H54 (cell line): ENCODE measurements around the gene PCK1.

Source experiments
- DNase-seq: peaks from one replicate; pipeline ENCODE4 v3.0.0; 2011; ENCODE audit warnings: low spot score, mixed read lengths; ENCODE audit not compliant: insufficient read length
- FAIRE-seq: peaks from 3 replicates; lab custom pipeline; 2011; peaks lifted over from hg19 to GRCh38; lab: Jason Lieb, UNC
- POLR2A ChIP-seq: IDR thresholded peaks from 2 replicates; pipeline ENCODE4 v1.6.1; 2011; ENCODE audit warnings: low read depth, mild to moderate bottlenecking, low read length

PCK1 gene

DNA sequence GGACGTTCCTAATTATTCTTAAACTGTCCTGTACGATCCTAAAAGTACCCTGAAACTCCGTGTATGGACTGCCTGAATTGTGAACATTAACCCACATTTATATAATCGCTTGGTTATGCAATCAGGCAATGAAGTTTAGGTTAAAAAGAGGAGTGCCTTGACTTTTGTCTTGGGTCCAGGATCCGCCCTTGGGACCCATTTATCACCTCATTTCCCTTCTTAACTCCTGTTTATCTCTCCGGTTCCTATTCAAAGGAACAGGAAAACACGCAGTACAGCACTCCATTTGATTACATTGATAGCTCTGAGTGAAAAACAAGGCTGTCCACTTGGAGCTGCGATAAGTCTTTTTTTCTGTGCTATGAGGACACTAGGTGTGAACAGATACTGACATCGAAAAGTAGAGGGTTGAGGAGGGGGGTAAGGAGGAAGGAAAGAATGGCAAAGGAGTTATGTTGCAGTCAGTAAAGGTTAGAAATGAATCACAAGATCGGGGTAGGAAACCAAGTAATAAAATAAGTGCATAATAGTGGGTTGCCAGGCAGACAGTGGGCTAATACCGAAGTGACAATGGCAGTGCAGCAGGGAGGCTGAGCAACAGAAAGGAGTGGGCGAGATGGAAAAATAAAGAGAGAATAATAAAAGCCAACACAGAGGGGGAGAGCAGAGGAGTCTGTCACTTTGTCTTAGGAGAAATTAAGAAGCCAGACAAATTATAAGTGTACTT, 15.9 kb upstream of the PCK1 start:
- TF ChIP-seq POLR2A: no peak
- DNase-seq: no peak
- no peak for FAIRE-seq

DNA sequence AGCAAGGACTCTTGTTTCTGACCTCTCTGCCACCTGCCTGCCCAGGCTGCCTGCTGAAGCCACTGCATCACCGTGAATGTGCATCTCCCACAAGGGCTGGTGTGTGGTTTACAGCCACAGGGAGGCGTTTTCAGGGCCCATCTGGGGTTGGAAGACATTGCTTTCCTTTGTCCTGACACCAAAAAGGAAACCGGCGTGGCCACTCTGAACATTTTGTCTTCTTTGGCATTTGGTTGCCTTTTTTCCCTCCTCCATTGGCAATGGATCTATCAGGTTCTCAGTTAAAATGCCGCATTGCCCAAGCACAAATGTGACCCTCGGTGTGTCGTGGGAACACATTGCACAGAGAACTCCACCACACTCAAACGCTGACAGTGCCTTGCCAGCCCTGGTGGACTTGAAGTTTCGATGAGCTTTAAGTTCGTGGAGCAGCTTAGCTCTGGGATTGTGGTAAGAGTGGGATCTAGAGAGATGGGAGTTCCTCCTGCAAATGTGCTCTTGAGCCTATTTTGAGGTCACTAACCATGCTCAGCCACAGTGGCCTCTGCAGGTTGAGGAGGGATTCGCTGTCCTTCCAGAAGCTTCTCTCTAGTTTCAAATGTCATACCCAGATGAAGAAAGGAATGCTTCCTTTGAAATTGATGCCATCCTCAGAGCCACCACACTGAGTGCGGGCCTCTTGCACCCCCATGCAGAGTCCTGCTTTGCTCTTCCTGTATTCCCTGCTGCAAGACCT, 14.8 kb upstream of the PCK1 start:
- no peak for FAIRE-seq
- no peak for DNase-seq

DNA sequence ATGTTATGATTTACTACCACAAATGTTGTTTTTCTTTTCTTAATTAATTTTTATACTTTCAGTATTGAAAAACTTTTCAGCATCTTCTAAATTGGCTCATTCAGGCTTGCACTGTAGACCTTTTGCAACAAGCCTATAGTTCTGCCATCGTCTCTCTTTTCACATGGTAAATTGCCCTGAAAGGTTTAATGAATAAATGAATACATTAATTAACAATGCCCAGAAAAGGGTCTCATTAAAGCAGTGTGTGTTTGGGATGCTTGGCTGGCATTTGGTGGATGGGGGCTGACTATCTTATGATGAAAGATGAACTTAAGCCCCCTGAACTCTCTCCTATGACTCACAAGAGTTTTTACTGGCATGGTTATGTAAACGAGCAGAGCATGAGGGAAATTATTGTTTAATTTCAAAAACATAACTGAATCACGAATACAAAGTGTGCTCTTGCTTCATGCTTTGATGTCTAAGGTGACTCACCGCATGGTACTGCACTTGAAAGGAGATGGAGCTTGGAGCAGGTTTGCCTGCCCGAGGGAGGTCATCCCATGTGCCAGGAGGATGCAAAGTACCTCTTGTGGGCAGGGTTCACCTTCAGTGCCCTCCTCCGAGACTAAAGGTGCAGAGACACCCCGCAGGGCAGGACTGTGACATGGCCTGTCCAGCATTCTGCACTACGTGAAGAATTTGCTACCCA, 13.8 kb upstream of the PCK1 start:
- FAIRE-seq (no peak), DNase-seq (no peak)
- no peak for TF ChIP-seq POLR2A

More for the DNA sequence above, 14.8 kb upstream of the PCK1 start:
- TF ChIP-seq POLR2A: no peak

DNA sequence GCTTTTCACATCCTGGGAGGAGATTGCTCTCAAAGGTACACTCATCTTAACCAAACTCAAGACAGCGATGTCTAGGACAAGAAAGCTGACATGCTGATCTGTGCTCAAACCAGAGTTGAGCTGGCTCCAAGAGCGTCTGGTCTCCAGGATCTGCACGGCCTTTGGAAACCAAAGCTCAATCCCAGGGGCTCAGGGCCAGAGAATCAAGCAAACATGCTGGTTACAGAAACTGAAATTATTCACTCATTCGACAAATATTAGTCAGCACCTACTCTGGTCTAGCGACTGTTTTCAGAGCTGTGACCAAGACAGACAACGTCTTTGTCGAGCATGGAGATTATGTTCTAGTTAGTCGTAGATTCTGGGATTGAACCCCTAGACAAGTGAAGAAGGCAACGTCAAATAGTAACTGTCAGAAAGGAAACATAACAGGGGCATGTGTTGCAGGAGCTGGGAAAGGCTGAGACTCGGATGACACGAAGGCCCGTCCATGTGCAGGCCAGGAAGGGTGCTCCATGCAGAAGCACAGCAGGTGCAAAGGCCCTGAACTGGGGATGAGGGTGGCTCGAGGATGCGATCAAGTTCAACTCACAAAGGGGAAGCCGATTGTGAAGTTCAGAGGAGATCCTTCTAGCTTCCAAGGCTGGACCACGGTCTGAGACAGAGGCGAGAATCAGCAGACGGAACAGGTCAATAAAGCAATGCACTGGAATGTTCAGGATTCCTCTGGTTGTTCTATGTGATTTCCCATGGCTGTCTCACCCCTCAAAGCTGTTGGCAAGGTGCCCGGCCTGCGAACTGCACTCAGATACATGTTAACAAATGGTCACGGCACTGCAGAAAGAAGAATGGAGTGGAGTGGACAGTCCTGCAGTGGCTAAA, 12.5 kb upstream of the PCK1 start:
- no peak for TF ChIP-seq POLR2A
- DNase-seq (no peak), FAIRE-seq (no peak)

- FAIRE-seq (no peak), DNase-seq (no peak)
- no peak for TF ChIP-seq POLR2A
Measured at GRCh38 chr20:57552471-57552870, 8.4 kb upstream of the PCK1 start.

GRCh38 chr20:57553376-57554018, 7.4 kb upstream of the PCK1 start:
- no peak for TF ChIP-seq POLR2A
- DNase-seq: no peak
- FAIRE-seq: no peak

DNA sequence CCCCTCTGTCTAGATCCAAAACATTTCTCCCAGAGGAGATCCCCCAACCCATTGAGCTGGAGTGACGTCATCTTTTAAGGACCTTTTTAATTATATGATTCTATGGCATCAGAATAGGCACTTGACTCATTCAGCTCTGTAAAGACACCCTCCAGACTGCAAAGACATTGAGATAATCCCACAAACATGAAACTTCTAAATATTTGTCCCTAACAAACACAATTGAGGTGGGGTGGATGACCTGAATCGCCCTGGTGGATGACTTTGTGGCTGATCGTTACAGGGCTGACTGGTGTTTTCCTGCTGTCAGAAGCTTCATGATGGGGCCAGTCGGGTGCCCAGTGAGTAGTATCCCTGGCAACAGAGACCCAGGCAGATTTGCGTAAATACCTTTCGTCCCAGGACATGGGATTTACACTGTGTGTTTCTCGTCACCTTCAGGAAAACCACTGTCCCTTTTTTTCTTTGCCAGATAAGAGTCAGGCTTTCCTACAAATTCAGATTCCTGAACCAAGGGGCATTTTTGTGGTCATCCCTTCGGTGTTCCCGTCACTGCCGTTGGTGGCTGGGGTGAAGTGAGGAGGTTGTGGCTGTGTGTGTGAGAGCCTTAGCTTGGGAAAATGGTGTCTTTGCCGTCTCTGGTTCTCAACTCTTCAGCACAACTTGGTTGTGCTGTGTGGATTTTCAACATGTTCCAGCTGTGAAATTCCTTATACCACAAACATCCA, 5.3 kb upstream of the PCK1 start:
- FAIRE-seq: no peak
- TF ChIP-seq POLR2A: no peak

DNA sequence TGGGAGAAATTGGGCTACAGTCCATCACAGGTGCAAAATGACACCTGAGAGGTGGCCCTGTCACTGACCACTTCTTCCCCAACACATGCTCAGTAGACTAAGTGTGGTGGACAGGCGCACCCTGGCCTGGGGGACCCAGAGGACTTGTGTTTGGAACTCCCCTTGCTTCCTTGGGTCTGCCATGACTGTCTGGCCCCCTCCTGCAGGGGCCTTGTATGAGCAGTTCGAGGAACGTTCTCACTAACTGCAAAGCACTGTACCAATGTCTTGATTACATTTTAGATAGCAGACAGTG, 4.0 kb upstream of the PCK1 start:
- no peak for DNase-seq
- no peak for TF ChIP-seq POLR2A

More for the DNA sequence above, 5.3 kb upstream of the PCK1 start:
- DNase-seq: no peak

DNA sequence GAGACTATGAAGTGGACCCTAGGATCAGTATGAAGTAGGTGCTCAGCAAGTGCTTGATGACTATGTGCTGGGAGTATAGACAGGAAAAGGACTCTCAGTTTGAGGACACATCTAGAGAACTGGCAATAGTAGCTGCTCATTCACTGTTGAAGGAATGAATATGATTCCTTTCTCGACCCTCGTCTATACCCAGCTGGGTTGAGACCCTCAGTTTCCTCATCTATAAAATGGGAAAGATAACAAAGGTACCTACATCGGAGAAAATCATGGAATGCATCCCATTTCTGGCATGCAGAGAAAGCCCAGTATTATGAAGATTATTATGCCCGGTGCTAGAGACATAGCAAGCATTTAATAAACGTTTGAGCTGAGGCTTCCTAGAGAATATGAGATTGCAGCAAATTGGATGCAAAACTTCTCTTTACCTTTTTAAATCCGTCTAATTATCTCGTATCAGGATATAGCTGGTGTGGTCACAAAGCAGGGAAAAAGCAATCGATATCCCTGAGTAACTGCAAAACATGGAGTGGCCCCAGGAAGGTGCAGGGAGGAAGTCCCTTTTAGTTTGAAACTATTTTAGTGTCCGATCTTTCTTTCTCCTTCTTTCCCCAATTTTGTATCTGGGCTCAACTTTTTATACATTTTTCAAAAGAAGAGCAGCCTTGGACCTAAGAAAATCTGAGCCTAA, 2.8 kb upstream of the PCK1 start:
- TF ChIP-seq POLR2A: no peak
- FAIRE-seq: no peak
- no peak for DNase-seq

More for the DNA sequence above, 4.0 kb upstream of the PCK1 start:
- FAIRE-seq: no peak

DNA sequence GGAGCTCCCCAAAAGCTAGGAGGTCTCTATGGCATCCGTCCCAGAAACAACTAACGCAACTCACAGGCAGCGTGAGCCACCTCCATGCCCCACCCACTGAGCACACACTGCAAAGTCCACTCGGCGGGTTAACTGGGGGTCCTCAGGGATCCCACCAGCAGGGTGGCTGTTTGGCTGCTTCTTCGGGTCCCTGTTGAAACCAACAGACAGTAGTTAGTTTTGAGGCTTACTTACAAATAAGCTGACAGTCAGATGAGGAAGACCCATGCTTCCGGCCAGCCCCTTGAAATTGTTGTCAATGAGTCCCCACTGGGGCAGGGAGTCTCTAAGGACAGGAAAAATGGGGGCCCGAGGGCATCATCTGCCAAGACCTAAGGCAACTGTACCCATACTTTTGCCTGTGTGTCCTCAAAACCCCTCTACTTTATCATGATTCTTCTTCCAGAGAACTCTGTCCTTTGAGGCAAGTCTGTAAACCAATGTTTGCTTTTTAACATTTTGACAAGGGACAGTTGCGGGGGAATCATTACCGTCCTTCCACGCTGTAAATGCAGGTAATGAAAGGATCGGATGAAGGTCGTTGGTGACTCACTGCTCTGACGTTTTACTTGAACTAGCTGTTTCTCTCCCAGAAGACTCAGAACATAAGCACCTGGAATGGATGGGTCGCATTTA, 2.2 kb upstream of the PCK1 start:
- DNase-seq: no peak
- FAIRE-seq: no peak
- no peak for TF ChIP-seq POLR2A

- FAIRE-seq: no peak
- no peak for DNase-seq
- no peak for TF ChIP-seq POLR2A
Measured at GRCh38 chr20:57559289-57559634, 1.6 kb upstream of the PCK1 start.
